T47D (cell line): ENCODE measurements around the gene CCNQ.

Experiments
- DNase-seq, 2 experiments: peaks; one replicate each; pipeline versions ENCODE4 v3.0.0 to v3.0.0-alpha.2; 2011 to 2012; ENCODE audit warnings: low read depth in 1 of 2, low spot score in 1 of 2
- JUND ChIP-seq: IDR thresholded peaks from 2 replicates; pipeline ENCODE4 v1.6.1; 2012; ENCODE audit warnings: low read depth
- in situ Hi-C: cut with HindIII; loops from 2 replicates; pipeline ENCODE4 v1.10.0; 2016; ENCODE audit warnings: low sequenced_read_pairs, low pct_unique_long_range_greater_than_20kb

CCNQ gene

GRCh38 chrX:153598541-153599191, at the start of gene CCNQ:
CCNQ (minus strand) TSS chrX:153599139; CDS start chrX:153599073, 66 bp downstream.
- in situ Hi-C loops, result no loop called here
- TF ChIP-seq JUND, result no peak
- DNase-seq, result peak in 1 of 2 experiments; percentile 6

DNA sequence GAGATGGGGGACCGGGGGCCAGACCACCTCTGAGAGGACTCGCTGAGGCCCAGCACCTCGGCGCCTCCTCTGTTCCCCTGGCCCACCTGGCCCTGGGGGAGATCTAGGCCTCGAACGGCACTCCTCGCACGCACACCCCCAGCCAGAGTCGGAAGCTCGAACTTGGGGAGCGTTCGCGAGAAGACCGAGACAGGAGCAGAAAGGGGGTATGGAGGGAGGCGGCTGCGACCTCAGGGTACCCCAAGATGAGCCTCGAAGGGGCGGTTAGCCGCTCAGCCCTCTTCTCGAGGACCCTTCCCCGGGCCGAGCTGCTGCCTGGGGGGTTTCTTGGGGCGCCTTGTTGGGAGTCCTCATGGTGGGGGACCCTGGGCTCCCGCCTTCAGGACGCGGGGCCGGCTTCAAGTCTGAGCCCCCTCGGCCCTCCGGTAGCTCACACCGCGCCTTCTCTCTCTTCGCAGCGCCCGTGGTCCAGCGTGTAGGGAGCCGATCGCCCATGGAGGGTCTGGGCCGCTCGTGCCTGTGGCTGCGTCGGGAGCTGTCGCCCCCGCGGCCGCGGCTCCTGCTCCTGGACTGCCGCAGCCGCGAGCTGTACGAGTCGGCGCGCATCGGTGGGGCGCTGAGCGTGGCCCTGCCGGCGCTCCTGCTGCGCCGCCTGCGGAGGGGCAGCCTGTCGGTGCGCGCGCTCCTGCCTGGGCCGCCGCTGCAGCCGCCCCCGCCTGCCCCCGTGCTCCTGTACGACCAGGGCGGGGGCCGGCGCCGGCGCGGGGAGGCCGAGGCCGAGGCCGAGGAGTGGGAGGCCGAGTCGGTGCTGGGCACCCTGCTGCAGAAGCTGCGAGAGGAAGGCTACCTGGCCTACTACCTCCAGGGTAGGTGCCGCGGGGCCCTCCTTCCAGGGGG, 48.8 kb upstream of the CCNQ start:
- in situ Hi-C loops, result no loop called here
- no peak for DNase-seq
- no peak for TF ChIP-seq JUND

- in situ Hi-C loops, result no loop called here
- DNase-seq, result peak; percentile 54 to 76
- no peak for TF ChIP-seq JUND
Observed at GRCh38 chrX:153646620-153647373, 47.9 kb upstream of the CCNQ start, which contains the start of gene DUSP9. DUSP9 (plus strand) TSS chrX:153647203; CDS start chrX:153647954, 751 bp downstream.

DNA sequence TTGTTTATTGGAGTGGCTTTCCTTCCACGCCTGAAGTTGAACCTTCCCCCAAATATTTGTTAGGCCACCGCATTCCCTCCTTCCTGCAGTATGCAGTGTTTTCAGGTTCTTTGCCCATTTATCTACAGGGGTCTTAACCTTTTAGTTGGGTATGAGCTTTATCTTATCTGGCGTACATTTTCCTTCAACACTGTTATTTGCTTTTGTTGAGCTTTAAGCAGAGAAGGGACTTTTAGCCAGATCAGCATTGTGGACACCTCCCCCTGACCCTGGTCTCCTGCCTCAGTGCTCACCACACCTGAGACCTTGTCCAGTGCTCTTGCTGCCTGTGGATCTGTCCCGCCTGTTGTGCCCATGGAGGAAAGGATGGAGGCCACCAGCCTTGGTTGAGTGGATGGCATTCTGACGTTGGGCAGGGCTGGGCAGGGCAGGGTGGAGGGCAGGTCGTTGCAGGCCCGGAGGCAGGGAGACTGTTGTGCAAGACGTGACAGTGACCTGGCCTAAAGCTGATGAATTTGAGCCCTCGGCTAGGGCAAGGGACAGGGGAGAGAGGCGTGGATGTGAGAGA, 47.1 kb upstream of the CCNQ start:
- TF ChIP-seq JUND, result no peak

DNA sequence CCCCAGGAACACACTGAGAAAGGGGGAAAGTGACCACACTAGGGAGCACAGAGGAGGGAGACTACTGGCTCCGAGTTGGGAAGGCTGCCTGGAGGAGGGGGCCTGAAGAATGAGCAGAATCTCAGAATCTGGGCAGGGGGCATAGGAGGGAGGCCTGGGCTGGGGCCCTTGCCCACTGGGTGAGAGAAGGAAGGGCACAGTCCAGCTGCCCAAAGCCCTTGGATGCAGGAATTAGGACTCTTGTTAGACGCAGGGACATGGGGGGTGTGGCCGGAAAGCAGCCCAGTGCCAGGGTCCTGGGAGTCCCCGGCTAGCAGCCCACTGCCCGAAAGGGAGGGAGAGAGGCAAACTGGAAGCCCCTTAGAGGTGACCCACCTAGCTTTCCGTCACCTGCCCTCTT, 46.2 kb upstream of the CCNQ start:
- TF ChIP-seq JUND, result no peak
- DNase-seq, result no peak
- in situ Hi-C loops, result no loop called here

More for the DNA sequence above, 47.1 kb upstream of the CCNQ start:
- in situ Hi-C loops, result no loop called here
- DNase-seq, result no peak

- no peak for TF ChIP-seq JUND
- in situ Hi-C loops, result no loop called here
- no peak for DNase-seq
Observed at GRCh38 chrX:153644356-153645125, 45.6 kb upstream of the CCNQ start.

DNA sequence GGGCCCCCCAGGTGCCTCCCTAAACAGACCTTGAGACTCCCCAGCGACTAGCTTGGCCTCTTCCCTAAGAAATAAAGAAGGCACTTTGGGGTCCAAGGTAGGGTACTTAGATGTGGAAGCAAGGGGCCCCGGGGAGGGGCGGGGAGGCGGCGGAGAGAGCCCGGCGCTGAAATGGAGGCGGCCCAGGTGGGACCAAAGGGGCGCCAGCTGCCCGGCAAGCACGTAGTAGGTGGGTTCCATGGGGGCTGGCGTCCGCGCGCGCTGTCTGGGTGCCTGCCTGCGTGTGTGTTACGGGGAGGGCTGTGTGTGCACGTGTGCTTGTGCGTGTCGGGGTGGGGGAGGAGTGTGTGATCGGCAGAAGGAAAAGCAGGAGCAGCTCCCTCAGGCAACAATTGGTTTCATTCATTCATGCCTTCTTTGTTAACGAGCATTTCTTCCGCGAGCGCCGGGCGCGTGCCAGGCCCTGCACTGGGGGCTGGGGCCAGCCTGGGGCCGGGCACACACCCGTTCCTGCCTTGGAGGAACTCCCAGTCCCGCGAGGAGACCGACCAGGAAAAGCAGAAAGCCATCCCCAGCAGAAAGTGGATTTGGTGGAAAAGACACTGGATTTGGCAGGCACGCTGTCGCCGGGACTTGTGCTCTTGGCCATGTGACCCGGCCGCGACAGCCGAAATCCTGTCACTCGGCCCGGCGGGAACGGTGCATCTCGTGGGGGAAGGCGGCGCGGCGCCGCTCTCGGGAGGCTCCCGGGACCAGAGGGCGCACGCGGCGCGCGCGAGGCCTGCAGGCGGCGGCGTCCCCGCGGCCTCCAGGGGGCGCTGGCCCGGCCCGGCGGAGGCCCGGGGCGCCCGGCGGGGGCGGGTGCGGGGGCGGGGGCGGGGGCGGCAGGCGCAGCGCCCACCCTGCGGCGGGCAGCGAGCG, 44.8 kb upstream of the CCNQ start:
- in situ Hi-C loops, result no loop called here
- TF ChIP-seq JUND, result no peak
- DNase-seq, result peak in 1 of 2 experiments; percentile 5

DNA sequence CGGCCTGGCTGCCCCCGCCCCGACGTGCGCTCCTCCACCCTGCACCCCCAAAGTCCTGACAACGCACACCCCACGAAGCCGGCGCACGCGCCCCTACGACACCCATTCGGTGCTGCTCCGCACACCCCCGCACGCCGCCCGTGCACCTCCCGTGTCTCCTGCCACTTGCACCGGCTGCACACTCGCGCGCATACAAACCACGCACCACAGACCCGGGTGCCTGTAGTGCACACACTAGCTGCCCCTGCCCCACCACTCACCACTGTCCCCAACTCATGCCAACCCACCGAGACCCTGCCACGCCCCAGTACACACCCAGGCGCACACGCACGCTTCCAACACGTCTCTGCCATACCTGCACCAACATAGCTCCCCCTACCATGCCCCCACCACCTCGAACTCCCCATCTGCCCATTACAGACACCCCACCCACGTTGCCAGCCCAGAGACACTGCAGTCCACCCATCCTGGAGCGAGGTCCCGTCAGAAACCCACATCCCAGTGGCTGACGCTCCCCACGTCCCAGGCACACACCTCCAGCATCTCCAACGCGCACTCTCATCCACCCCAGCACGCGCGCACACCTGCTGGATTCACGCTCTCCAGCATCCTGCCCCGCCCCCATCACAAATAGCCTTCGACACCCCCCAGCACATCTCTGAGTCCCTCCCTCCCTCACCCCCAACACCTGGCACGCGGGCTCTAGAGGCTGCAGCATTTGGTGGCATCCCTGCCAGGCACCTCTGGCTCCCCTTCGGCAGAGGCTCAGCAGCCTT, 43.9 kb upstream of the CCNQ start:
- TF ChIP-seq JUND, result no peak
- in situ Hi-C loops, result no loop called here
- DNase-seq, result no peak

- TF ChIP-seq JUND, result no peak
- in situ Hi-C loops, result no loop called here
- DNase-seq, result no peak
Observed at GRCh38 chrX:153642051-153642654, 43.2 kb upstream of the CCNQ start.

- no peak for TF ChIP-seq JUND
- DNase-seq, result no peak
- in situ Hi-C loops, result no loop called here
Observed at GRCh38 chrX:153641627-153642026, 42.7 kb upstream of the CCNQ start.
